GM12874 (cell line): ENCODE results near the gene TPT1.

Source experiments
- TF ChIP-seq, protein P1 (sequence below): IDR thresholded peaks from 2 replicates; pipeline ENCODE4 v1.5.1; 2011; ENCODE audit warnings: low read depth, mild to moderate bottlenecking, control low read depth, low read length, moderate library complexity; ENCODE audit not compliant: insufficient read depth

The TPT1 gene

GRCh38 chr13:45350152-45350551 is 9.2 kb upstream of the TPT1 start:
- TF ChIP-seq, protein P1, sequence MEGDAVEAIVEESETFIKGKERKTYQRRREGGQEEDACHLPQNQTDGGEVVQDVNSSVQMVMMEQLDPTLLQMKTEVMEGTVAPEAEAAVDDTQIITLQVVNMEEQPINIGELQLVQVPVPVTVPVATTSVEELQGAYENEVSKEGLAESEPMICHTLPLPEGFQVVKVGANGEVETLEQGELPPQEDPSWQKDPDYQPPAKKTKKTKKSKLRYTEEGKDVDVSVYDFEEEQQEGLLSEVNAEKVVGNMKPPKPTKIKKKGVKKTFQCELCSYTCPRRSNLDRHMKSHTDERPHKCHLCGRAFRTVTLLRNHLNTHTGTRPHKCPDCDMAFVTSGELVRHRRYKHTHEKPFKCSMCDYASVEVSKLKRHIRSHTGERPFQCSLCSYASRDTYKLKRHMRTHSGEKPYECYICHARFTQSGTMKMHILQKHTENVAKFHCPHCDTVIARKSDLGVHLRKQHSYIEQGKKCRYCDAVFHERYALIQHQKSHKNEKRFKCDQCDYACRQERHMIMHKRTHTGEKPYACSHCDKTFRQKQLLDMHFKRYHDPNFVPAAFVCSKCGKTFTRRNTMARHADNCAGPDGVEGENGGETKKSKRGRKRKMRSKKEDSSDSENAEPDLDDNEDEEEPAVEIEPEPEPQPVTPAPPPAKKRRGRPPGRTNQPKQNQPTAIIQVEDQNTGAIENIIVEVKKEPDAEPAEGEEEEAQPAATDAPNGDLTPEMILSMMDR = no peak

DNA sequence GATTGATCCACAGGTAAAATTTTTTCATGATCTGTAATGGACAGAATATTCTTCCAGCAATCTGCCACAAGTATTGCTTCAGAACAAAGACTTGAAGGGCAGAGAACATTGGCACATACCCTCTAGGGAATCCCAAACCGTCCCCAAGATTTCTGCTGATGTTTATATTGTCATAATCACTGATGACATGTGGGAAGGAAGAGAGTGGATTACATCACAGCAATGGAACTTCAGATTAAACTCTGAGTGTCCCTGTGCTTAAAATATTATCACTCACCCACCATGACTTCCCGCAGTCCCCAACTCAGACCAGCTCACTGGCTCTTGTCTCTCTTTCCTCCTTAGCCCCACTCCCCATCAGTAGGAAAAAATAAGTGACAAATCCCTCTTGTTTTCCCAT is 8.5 kb upstream of the TPT1 start:
- TF ChIP-seq, protein P1 = no peak

DNA sequence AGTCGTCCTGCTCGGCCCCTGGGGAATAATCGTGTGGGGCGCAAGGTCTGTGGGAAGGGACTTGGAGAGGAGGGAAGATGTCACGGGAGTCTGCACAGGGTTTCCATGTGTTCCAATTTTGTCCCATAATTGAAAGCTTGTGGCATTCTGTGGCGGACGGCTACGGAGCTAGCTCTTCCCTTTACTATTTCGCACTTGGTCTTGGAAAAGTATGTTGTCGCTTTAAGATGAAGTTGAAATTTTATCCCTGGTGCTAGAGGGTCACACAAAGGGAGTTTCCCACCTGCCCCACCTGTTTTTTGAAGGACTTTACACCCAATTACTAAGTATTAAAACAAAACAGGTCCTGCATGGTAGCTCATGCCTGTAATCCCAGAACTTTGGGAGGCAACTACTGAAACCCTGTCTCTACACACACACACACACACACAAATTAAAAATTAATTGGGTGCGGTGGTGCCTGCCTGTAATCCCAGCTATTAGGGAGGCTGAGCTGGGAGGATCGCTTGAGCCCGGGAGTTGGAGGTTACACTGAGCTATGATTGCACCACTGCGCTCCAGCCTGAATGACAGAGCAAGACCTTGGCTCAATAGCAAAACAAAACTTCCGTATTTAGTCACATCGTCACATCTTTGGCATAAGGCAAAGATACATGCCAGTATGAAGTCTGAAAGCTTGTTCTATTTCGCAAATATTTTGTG is 967 bp upstream of the TPT1 start:
- TF ChIP-seq, protein P1 = no peak

DNA sequence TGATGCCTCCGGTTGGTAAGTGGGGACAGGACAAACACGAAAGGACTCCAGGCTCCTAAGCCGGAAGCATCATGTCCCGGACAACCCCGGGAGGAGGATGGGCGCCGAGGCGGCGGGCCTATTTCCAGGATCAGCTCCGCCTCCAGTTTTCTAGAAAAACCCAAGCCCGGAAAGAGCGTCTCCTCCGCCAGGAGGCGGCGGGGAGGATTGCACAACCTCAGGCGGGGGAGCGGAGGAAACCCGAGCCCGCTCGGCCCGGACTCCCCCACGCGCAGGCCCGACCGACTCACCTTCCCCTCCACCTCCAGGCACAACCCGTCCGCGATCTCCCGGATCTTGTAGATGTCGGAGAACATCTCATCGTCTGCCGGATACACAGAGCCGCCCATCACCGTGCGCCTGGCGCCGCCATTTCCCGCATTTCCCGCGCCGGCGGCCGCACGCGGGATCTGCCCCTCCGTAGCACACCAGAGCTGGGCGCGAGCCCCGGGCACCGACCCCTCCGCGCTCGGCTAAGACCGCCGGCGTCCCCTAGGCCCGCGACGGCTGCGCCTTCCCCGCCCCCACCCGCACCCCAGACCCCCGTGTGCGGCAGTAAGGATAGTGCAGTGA is 455 bp downstream of the TPT1 start:
- TF ChIP-seq, protein P1 = peak; percentile 66

DNA sequence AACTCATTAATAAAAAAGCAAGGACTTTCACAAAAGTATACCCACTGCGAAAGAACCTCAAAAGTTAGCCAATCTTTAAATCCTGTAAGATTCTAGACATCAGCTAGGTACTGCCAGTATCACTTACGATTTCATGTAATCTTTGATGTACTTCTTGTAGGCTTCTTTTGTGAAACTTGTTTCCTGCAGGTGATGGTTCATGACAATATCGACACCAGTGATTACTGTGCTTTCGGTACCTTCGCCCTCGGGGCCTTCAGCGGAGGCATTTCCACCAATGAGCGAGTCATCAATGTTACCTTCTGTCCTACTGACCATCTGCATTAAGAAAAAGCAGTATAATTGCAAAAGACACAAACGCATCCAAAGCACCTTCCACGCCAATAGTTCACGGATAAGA is 1.1 kb downstream of the TPT1 start:
- TF ChIP-seq, protein P1 = no peak

GRCh38 chr13:45339399-45339798 is 1.6 kb downstream of the TPT1 start:
- TF ChIP-seq, protein P1 = no peak

DNA sequence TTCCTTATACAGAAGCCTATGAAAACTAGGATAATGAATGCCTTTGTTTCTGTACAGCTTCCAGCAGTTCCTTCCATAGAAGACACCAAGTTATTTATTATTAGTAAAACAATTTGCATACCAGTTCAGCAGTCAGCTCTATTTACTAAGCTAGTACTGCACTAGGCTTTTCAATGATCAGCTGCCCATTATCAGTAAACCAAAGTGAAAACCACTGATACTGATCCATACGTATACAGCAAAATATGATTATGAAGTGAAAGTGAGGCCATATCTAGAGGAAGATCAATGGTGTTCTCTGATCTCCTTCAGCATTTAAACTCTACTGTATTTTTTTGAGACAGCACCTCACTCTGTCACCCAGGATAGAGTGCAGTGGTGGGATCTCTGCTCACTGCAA is 3.2 kb downstream of the TPT1 start:
- TF ChIP-seq, protein P1 = no peak
